ENCODE data around the gene SCO2.

Gene SCO2

DNA sequence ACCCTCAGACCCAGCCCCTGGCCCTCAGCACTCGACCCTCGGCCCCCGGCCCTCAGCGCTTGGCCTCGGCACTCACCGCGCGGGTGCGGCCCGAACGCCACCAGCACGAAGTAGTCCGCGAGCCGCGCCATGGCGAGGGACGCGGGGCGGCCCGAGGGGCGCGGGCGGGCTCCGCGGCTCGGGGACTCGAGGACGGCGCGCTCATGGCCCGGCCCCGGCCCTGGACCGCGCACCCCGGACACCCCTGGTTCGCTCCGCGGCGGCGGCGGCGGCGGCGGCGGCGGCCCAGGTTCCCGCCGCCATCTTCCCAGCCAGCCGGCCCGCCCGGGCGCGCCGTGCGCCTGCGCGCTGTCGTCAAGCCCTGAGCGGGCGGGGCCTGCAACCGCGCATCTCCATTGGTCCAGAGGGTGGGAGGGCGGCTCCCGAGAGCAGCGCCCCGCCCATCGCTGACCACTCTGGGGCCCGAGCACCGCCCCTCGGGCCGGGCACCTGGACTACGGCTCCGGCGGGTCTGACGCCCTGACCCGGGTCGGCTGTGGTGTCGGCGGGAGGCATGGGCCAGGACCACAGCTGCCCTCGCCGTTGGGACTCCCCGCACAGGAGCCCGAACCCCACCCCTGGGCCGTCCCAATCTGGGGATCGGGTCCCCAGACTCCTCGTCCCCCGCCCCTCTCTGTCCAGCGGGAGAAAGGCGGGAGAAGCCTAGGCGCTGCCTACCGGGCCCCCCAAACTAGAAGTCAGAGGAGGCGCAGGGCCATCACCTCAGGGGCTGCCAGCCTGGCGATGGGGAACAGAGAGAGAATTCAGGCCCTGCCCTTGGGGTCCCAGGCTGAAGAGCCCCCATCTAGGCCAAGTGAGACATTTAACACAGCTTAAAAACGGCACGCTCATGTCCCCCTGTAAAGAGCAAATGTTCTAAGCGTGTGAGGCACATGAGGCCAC is 50.4 kb downstream of the SCO2 start, which contains the start of gene SBF1:
TSS of gene SBF1 (minus strand) at position 326 of the 942 bp plus-strand sequence. CDS start at position 131, 195 bp downstream.
- DNase-seq = peak; percentile 82

- DNase-seq = no peak
Measured at GRCh38 chr22:50473855-50474671, 51.3 kb downstream of the SCO2 start.
